Measurements from ENCODE around the gene GRID1. TPM values are rescaled to one million over a fixed set of nuclear protein-coding genes. Genes with fewer than 3 reads are reported as not detected.

Gene GRID1
- total RNA-seq, 1 experiment from 2014 or later: not detected

DNA sequence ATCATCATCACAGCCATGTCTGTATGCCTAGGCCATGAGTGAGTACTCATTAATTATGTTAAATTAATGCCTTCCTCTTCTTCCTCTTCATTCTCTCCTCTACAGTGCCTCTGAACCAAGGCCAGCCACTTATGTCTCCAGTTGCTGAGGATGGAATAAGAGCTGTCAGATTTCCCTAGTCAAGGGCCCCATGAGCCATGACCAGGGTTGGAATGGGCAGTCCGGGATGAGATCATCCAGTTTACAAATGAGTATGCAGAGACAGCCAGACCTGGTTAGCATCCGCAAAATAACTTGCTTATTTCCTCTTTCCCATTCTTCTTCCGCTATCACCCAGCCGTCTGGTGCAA, 342.7 kb downstream of the GRID1 start:
- no TSS peak for BruUV-seq (replicated peaks)
- H3K9me3 Mint-ChIP-seq (ENCODE audit: low read depth, unreplicated experiment): no peaks in the 10 kb centered on the region

DNA sequence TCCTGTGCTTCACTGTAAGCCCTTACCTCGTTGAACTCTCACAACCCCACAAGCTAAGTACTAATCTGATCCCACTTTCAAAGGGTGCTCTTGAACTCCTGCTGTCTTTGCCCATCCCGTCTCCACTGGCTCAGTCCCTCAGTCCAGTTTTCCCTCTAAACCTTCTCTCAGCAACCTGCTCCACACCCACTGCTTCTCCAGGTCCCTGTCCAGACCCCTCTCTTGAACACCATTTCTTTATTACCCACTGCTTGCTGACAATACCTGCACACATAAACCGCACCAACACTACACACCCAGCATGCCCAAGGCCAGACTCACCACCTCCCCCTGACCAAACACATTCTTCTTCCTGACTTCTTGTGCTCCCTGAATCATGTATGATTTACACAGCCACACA, 343.3 kb downstream of the GRID1 start:
- CTCF ChIA-PET: no interaction called here

More for the DNA sequence above, 342.7 kb downstream of the GRID1 start:
- Mint-ChIP-seq H3K36me3 (ENCODE audit: insufficient read depth, unreplicated experiment) (no peaks in the 10 kb centered on the region), H3K4me3 (ENCODE audit: low read depth, unreplicated experiment) (no peak overlapping the region), H3K27ac (ENCODE audit: unreplicated experiment) (no peak overlapping the region), H3K4me1 (ENCODE audit: low read depth, unreplicated experiment) (no peaks in the 10 kb centered on the region), H3K27me3 (ENCODE audit: unreplicated experiment) (peaks cover 17% of the 10 kb centered on the region)
- CTCF ChIA-PET: no interaction called here
- TF ChIP-seq, protein P1, sequence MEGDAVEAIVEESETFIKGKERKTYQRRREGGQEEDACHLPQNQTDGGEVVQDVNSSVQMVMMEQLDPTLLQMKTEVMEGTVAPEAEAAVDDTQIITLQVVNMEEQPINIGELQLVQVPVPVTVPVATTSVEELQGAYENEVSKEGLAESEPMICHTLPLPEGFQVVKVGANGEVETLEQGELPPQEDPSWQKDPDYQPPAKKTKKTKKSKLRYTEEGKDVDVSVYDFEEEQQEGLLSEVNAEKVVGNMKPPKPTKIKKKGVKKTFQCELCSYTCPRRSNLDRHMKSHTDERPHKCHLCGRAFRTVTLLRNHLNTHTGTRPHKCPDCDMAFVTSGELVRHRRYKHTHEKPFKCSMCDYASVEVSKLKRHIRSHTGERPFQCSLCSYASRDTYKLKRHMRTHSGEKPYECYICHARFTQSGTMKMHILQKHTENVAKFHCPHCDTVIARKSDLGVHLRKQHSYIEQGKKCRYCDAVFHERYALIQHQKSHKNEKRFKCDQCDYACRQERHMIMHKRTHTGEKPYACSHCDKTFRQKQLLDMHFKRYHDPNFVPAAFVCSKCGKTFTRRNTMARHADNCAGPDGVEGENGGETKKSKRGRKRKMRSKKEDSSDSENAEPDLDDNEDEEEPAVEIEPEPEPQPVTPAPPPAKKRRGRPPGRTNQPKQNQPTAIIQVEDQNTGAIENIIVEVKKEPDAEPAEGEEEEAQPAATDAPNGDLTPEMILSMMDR (IDR thresholded peaks at IDR 0.05; ENCODE audit: unreplicated experiment): no peak
- no peak for DNase-seq
- intact Hi-C loops (cut with micrococcal nuclease; ENCODE audit: unreplicated experiment): no loop called here

DNA sequence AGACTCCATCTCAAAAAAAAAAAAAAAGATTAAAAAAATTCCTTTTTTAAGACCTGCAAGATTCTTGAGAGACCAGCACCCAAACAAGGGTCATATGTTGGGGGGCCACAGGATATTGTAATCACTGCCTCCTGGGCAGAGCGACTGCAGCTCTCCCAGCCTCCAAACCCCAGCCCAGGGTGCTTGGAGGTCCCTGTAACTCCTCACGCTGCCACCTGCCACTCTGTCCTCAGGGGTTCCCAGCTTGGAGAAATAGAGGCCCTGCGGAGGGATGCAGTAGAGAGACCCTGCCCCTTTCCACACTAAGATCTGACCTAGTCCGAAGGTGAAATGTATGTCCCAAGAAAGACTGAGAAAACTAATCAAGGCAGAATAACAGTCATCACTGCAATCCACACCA, 343.7 kb downstream of the GRID1 start:
- H3K9me3 Mint-ChIP-seq (ENCODE audit: low read depth, unreplicated experiment): no peaks in the 10 kb centered on the region
- TF ChIP-seq, protein P1 (IDR thresholded peaks at IDR 0.05; ENCODE audit: unreplicated experiment): no peak
- H3K27ac Mint-ChIP-seq (ENCODE audit: unreplicated experiment): no peak overlapping the region
- H3K4me3 Mint-ChIP-seq (ENCODE audit: low read depth, unreplicated experiment): no peak overlapping the region
- peaks cover 13% of the 10 kb centered on the region for H3K27me3 Mint-ChIP-seq (ENCODE audit: unreplicated experiment)
- no peak for DNase-seq
- H3K36me3 Mint-ChIP-seq (ENCODE audit: insufficient read depth, unreplicated experiment): no peaks in the 10 kb centered on the region
- no TSS peak for BruUV-seq (replicated peaks)
- intact Hi-C loops (cut with micrococcal nuclease; ENCODE audit: unreplicated experiment): no loop called here
- H3K4me1 Mint-ChIP-seq (ENCODE audit: low read depth, unreplicated experiment): no peaks in the 10 kb centered on the region
- CTCF ChIA-PET: interaction anchor here (0.7 kb wide), 1 partner anchor 934 kb away, joined by 3 read pairs; no protein-coding TSS in a partner anchor

More for the DNA sequence above, 343.3 kb downstream of the GRID1 start:
- no peak overlapping the region for H3K4me3 Mint-ChIP-seq (ENCODE audit: low read depth, unreplicated experiment)
- TF ChIP-seq, protein P1 (IDR thresholded peaks at IDR 0.05; ENCODE audit: unreplicated experiment): no peak
- no peak overlapping the region for H3K27ac Mint-ChIP-seq (ENCODE audit: unreplicated experiment)
- no peak for DNase-seq
- no peaks in the 10 kb centered on the region for H3K9me3 Mint-ChIP-seq (ENCODE audit: low read depth, unreplicated experiment)
- no peaks in the 10 kb centered on the region for H3K36me3 Mint-ChIP-seq (ENCODE audit: insufficient read depth, unreplicated experiment)
- no peaks in the 10 kb centered on the region for H3K4me1 Mint-ChIP-seq (ENCODE audit: low read depth, unreplicated experiment)
- peaks cover 13% of the 10 kb centered on the region for H3K27me3 Mint-ChIP-seq (ENCODE audit: unreplicated experiment)
- intact Hi-C loops (cut with micrococcal nuclease; ENCODE audit: unreplicated experiment): no loop called here
- BruUV-seq (replicated peaks): no TSS peak

- no peak overlapping the region for H3K4me3 Mint-ChIP-seq (ENCODE audit: low read depth, unreplicated experiment)
These were observed 346.5 kb downstream of the GRID1 start for GRCh38 chr10:86020134-86020533.

More at GRCh38 chr10:86020134-86020533, 346.5 kb downstream of the GRID1 start:
- no peaks in the 10 kb centered on the region for H3K36me3 Mint-ChIP-seq (ENCODE audit: insufficient read depth, unreplicated experiment)
- no TSS peak for BruUV-seq (replicated peaks)
- no peak overlapping the region for H3K27ac Mint-ChIP-seq (ENCODE audit: unreplicated experiment)
- no peaks in the 10 kb centered on the region for H3K9me3 Mint-ChIP-seq (ENCODE audit: low read depth, unreplicated experiment)
- CTCF ChIA-PET: no interaction called here
- TF ChIP-seq, protein P1 (IDR thresholded peaks at IDR 0.05; ENCODE audit: unreplicated experiment): no peak
- H3K4me1 Mint-ChIP-seq (ENCODE audit: low read depth, unreplicated experiment): no peaks in the 10 kb centered on the region
- intact Hi-C loops (cut with micrococcal nuclease; ENCODE audit: unreplicated experiment): no loop called here
- H3K27me3 Mint-ChIP-seq (ENCODE audit: unreplicated experiment): peaks cover 29% of the 10 kb centered on the region
- DNase-seq: no peak
